H1 (cell line): ENCODE data around the gene MATN1. TPM values are rescaled to one million over a fixed set of nuclear protein-coding genes. Genes with fewer than 3 reads are reported as not detected.

Experiments used
- TCF12 ChIP-seq: IDR thresholded peaks from 2 replicates; pipeline ENCODE4 v1.6.1; 2011; ENCODE audit warnings: low read depth, mild to moderate bottlenecking, low read length
- polyA plus RNA-seq, 7 experiments: library from polyadenylated mRNA; depleted of rRNA in 3 of 7; stranded (reverse) in 5 of 7; unstranded in 2 of 7; fragments of >200 nt in 5 of 7; fragments of 200-250 nt in 2 of 7; gene quantifications; 1 replicate in 5 of 7; 2 replicates in 1 of 7; 4 replicates in 1 of 7; pipeline versions ENCODE4 v1.2.1 to v1.2.3, GENCODE V29; 2011 to 2013; ENCODE audit warnings: missing spikeins in 2 of 7, mixed read lengths in 2 of 7
- total RNA-seq: library from RNA; stranded (reverse); fragmentation: NEBNext Ultra II Directional; extraction: Animal tissue kit (Norgen Biotek cat#: 25700); gene quantifications from 2 replicates; pipeline ENCODE4 v1.2.1, GENCODE V29; 2021

Gene MATN1
- total and polyA plus RNA-seq, 2 of the 8 experiments (the other 6 are each of a cell fraction or from before 2014, with no cell fraction given), result 0.12 to 0.28 TPM

DNA sequence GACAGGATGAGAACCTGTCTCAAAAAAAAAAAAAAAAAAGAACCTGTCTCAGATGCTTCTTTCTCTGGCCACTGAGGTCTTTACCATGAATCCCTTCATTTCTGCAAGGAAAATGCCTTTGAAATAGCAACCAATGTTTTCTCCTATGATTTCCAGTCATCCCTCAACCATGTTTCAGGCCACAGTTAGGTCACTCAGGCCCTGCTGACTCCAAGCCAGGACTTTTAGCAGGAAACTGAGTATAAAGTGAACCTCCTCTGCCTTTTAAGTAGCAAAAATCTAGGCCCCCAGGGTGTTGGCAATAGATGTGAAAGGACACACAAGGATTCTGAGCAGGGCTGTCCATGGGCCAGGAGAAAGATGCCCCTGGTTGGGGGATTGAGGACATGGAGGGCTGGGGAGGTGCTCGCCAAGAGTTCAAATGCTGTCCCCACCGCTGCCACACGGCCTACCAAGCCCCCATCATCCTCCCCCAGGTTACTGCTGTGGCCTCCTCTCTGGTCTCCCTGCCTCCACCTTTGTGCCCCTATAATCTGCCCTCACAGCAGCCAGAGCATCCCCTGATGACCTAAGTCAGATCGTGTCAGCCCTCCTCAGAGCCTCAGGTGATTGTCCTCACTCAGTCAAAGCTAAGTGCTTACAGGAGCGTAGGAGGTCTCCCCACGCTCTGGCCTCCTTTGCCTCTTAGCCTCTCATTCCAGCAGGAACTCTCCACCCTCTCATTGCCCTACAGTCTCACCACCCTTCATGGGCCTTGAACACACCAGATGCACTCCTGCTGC, 54.6 kb downstream of the MATN1 start (continued):
- no peak for TF ChIP-seq TCF12
